Heart left ventricle (tissue), 16 donors: Measurements from ENCODE around the gene SYT12. TPM values are rescaled to one million over a fixed set of nuclear protein-coding genes. Genes with fewer than 3 reads are reported as not detected.
A peak's percentile ranks its signal among the peaks of the same experiment; 100 is the strongest.

Source experiments
- ATAC-seq, 4 donors: fragments of 200-7000 bp; cut with Tn5 transposase; one replicate each; pipeline ENCODE4 v1.9.1; 2020 to 2022; ENCODE audit warnings: moderate library complexity in 4 of 4, mild to moderate bottlenecking in 3 of 4, moderate number of reproducible peaks in 1 of 4
- DNase-seq, 5 donors: peaks; one replicate each; pipeline ENCODE4 v3.0.0-alpha.2; 2020
- H3K27ac ChIP-seq, 12 donors: fragments of 200-600 bp; sonication (generic) in 4 of 12; one replicate each; pipeline versions ENCODE4 v1.5.0 to v1.8.0; 2016 to 2022; ENCODE audit warnings: mild to moderate bottlenecking in 2 of 12
- H3K27me3 ChIP-seq, 9 donors: fragments of 200-600 bp; sonication (generic) in 2 of 9; one replicate each; pipeline versions ENCODE4 v1.5.1 to v1.8.0; 2016 to 2022; ENCODE audit warnings: mild to moderate bottlenecking in 3 of 9
- H3K36me3 ChIP-seq, 9 donors: fragments of 200-600 bp; sonication (generic) in 2 of 9; one replicate each; pipeline versions ENCODE4 v1.5.0 to v1.8.0; 2018 to 2022; ENCODE audit warnings: mild to moderate bottlenecking in 2 of 9
- H3K4me1 ChIP-seq, 12 donors: fragments of 200-600 bp; sonication (generic) in 4 of 12; one replicate each; pipeline versions ENCODE4 v1.5.0 to v1.8.0; 2016 to 2022; ENCODE audit warnings: mild to moderate bottlenecking in 3 of 12
- H3K4me3 ChIP-seq, 12 donors: fragments of 200-600 bp; sonication (generic) in 4 of 12; one replicate each; pipeline versions ENCODE4 v1.5.0 to v1.8.0; 2017 to 2022; ENCODE audit warnings: mild to moderate bottlenecking in 9 of 12, moderate library complexity in 4 of 12
- H3K9me3 ChIP-seq, 12 donors: fragments of 200-600 bp; sonication (generic) in 4 of 12; one replicate each; pipeline versions ENCODE4 v1.5.0 to v1.8.0; 2016 to 2022; ENCODE audit warnings: mild to moderate bottlenecking in 1 of 12
- POLR2A ChIP-seq, 2 donors: fragments of 450-650 bp; IDR thresholded peaks; one replicate each; pipeline ENCODE4 v1.6.1; 2017; ENCODE audit warnings: antibody characterized with exemption in 2 of 2, mild to moderate bottlenecking in 2 of 2, moderate library complexity in 2 of 2
- WGBS, 4 donors: extraction: QIAGEN DNeasy Blood & Tissue Kit in 2 of 4; methylation state at CpG; one replicate each; pipeline versions ENCODE4 v1.1.5 to v1.1.7; 2013 to 2018; 5-methylcytosine and 5-hydroxymethylcytosine counted together
- intact Hi-C, 10 donors: fragments of 100-400 bp; cut with DNase I; formaldehyde crosslinking; loops; one replicate each; pipeline versions ENCODE4 v1.11.1 to v1.14.2; 2022
- polyA plus RNA-seq, 2 donors: library from polyadenylated mRNA; stranded (reverse); fragments of 200-250 nt; gene quantifications; one replicate each; pipeline ENCODE4 v1.2.3, GENCODE V29; 2013
- total RNA-seq, 9 donors: library from RNA; depleted of rRNA in 2 of 9; stranded (reverse); fragments of >200 nt in 2 of 9; fragmentation: NEBNext Ultra II Directional in 3 of 9; extraction: Animal tissue kit (Norgen Biotek cat#: 25700) in 3 of 9; gene quantifications; one replicate each; pipeline versions ENCODE4 v1.1.0 to v1.2.4, GENCODE V29; 2016 to 2023
- TF ChIP-seq, protein P1 (sequence below), 12 donors: fragments of 200-600 bp; sonication (generic) in 4 of 12; IDR thresholded peaks; one replicate each; pipeline versions ENCODE4 v1.5.0 to v1.8.0; 2018 to 2022; ENCODE audit warnings: antibody characterized with exemption in 12 of 12, mild to moderate bottlenecking in 5 of 12
- donor health status: ischemic (EF 13 %, LVEDD 7.1; RV severe dilation, severe dysfunction).
- donor health status: healthy with polysubstance abuse.
- donor health status: DM: no; HTN: yes; CAD: no.
- donor health status: DM: no; HTN: no; CAD: no.
- donor health status: ischemic (EF 25% LVEDD 6.9; RV normal size, moderate dysfunction).
- donor health status: ischemic (EF 25% LVEDD 5.7; RV mildly dilated, moderate dysfunction).
- donor health status: healthy.
- donor health status: DM: yes; HTN: yes; CAD: no.
- donor health status: ischemic (EF 35%, LVEDD 5.7; RV mildly dilated, moderate dysfunction).
- donor health status: nonischemic (EF 11% LVEDD 7.7; RV severe dilation, severe dysfunction).
- donor health status: DM: yes; HTN: yes; CAD: no.
- donor health status: PGD.
- donor health status: ischemic (EF 29% LVEDD 5.4; RV normal size, mild dysfunction).
- donor health status: nonischemic (EF 23%, LVEDD 6.1; RV moderate dilation, normal function).

Gene SYT12
- total and polyA plus RNA-seq, 11 donors, result 0.04 to 2.2 (median 0.40) TPM; not detected in 2

DNA sequence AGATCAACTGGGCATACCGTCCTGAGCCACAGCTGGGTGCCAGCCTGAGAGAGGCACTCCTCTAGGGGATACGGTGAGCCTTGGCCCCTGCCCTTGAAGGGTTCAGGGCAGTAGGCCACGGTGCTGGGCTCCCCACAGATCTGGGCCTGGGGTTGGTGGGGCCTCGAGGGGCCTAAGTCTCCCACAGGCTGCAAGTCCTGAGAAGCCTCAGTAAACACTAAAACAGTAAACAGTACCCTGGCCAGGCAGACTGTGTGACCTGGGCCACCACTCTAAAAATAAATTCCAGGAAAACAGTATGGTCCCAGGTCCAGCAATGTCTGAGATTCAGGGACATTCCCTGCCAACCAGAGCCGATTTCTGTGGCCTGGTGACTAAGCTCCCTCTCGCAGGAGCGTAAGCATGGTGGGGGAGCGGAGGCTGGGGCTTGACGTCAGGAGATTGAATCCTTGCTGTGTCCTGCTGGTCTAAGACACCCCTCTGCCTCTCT lies 31.5 kb downstream of the SYT12 start:
- peaks cover 0 to 39% (median 24%) of the 10 kb centered on the region in 12 donors for H3K4me1 ChIP-seq
- ATAC-seq (peak; percentile 8 to 65 (median 40)), DNase-seq (peak in 1 of 5 donors; percentile 68)
- no peak overlapping the region for H3K4me3 ChIP-seq
- 48 to 61% (median 55%) methylated on average over 9 of the region's 9 CpGs for WGBS, 4 donors
- H3K27me3 ChIP-seq, result peaks cover 0 to 20% (median 0%) of the 10 kb centered on the region in 9 donors
- TF ChIP-seq POLR2A (IDR thresholded peaks at IDR 0.05), result no peak
- TF ChIP-seq, protein P1, sequence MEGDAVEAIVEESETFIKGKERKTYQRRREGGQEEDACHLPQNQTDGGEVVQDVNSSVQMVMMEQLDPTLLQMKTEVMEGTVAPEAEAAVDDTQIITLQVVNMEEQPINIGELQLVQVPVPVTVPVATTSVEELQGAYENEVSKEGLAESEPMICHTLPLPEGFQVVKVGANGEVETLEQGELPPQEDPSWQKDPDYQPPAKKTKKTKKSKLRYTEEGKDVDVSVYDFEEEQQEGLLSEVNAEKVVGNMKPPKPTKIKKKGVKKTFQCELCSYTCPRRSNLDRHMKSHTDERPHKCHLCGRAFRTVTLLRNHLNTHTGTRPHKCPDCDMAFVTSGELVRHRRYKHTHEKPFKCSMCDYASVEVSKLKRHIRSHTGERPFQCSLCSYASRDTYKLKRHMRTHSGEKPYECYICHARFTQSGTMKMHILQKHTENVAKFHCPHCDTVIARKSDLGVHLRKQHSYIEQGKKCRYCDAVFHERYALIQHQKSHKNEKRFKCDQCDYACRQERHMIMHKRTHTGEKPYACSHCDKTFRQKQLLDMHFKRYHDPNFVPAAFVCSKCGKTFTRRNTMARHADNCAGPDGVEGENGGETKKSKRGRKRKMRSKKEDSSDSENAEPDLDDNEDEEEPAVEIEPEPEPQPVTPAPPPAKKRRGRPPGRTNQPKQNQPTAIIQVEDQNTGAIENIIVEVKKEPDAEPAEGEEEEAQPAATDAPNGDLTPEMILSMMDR (IDR thresholded peaks at IDR 0.05), result no peak
- H3K27ac ChIP-seq, result peak overlapping the region; percentile 38 to 88 (median 74)
- H3K9me3 ChIP-seq, result no peaks in the 10 kb centered on the region
- H3K36me3 ChIP-seq, result no peaks in the 10 kb centered on the region
- intact Hi-C loops, result no loop called here

- WGBS, 4 donors, result 45 to 56% (median 51%) methylated on average over 8 to 10 of the region's 10 CpGs
- no peaks in the 10 kb centered on the region for H3K9me3 ChIP-seq
- peak; percentile 68 to 74 (median 73) for ATAC-seq
- peaks cover 0 to 39% (median 24%) of the 10 kb centered on the region in 12 donors for H3K4me1 ChIP-seq
- H3K36me3 ChIP-seq, result no peaks in the 10 kb centered on the region
- H3K27me3 ChIP-seq, result peaks cover 0 to 20% (median 0%) of the 10 kb centered on the region in 9 donors
- intact Hi-C loops, result no loop called here
- H3K27ac ChIP-seq, result peak overlapping the region; percentile 58 to 88 (median 79)
- TF ChIP-seq, protein P1 (IDR thresholded peaks at IDR 0.05), result no peak
- TF ChIP-seq POLR2A (IDR thresholded peaks at IDR 0.05), result no peak
- no peak overlapping the region for H3K4me3 ChIP-seq
- DNase-seq, result peak; percentile 40 to 89 (median 83)
Measured at GRCh38 chr11:67054836-67055523, 32.0 kb downstream of the SYT12 start.

- WGBS, 4 donors, result 9 to 14% (median 11%) methylated on average over 15 to 17 of the region's 17 CpGs
Measured at GRCh38 chr11:67055812-67056211, 32.9 kb downstream of the SYT12 start.

More at GRCh38 chr11:67055812-67056211, 32.9 kb downstream of the SYT12 start:
- Histone ChIP-seq H3K4me3 (peak overlapping the region; percentile 37 to 79 (median 60)), H3K27ac (peak overlapping the region in 11 of 12 donors; percentile 56 to 87 (median 79)), H3K27me3 (peaks cover 0 to 20% (median 0%) of the 10 kb centered on the region in 9 donors), H3K36me3 (no peaks in the 10 kb centered on the region), H3K4me1 (peaks cover 0 to 39% (median 24%) of the 10 kb centered on the region in 12 donors), H3K9me3 (no peaks in the 10 kb centered on the region)
- intact Hi-C loops, result no loop called here
- ATAC-seq (peak in 1 of 4 donors; percentile 11), DNase-seq (no peak)
- TF ChIP-seq, protein P1 (IDR thresholded peaks at IDR 0.05), result no peak
